Colonic mucosa (tissue), 4 donors: ENCODE measurements around the gene TH. TPM values are rescaled to one million over a fixed set of nuclear protein-coding genes. Genes with fewer than 3 reads are reported as not detected.

Experiments
- DNase-seq: peaks from one replicate; pipeline ENCODE4 v3.0.0-alpha.2; 2020
- H3K27ac ChIP-seq: fragments of 200-600 bp; one replicate; pipeline ENCODE4 v1.8.0; 2021
- H3K27me3 ChIP-seq: fragments of 200-600 bp; one replicate; pipeline ENCODE4 v1.8.0; 2021
- H3K36me3 ChIP-seq: fragments of 200-600 bp; one replicate; pipeline ENCODE4 v1.8.0; 2021
- H3K4me1 ChIP-seq: fragments of 200-600 bp; one replicate; pipeline ENCODE4 v1.8.0; 2021; ENCODE audit warnings: mild to moderate bottlenecking
- H3K4me3 ChIP-seq: fragments of 200-600 bp; one replicate; pipeline ENCODE4 v1.8.0; 2021
- H3K9ac ChIP-seq, 2 donors: one replicate each; pipeline ENCODE4 v1.7.0; 2013; ENCODE audit warnings: control low read depth in 2 of 2, low read depth in 2 of 2, low read length in 2 of 2
- H3K9me3 ChIP-seq: fragments of 200-600 bp; one replicate; pipeline ENCODE4 v1.8.0; 2021
- intact Hi-C: fragments of 100-400 bp; cut with DNase I; formaldehyde crosslinking; loops from one replicate; pipeline ENCODE4 v1.14.1; 2022
- total RNA-seq, 2 donors: library from RNA; stranded (reverse); fragmentation: NEBNext Ultra II Directional in 1 of 2; extraction: Animal tissue kit (Norgen Biotek cat#: 25700) in 1 of 2; gene quantifications; one replicate each; pipeline ENCODE4 v1.2.1, GENCODE V29; 2021
- TF ChIP-seq, protein P1 (sequence below): fragments of 200-600 bp; IDR thresholded peaks from one replicate; pipeline ENCODE4 v1.8.0; 2022; ENCODE audit warnings: antibody characterized with exemption, mild to moderate bottlenecking
- donor health status: healthy.
- donor health status: DM: no; HTN: no; CAD: no.
- donor health status: DM: no; HTN: no; CAD: no.

The TH gene
- total RNA-seq, 2 donors from 2014 or later = 0.15 TPM; not detected in 1

DNA sequence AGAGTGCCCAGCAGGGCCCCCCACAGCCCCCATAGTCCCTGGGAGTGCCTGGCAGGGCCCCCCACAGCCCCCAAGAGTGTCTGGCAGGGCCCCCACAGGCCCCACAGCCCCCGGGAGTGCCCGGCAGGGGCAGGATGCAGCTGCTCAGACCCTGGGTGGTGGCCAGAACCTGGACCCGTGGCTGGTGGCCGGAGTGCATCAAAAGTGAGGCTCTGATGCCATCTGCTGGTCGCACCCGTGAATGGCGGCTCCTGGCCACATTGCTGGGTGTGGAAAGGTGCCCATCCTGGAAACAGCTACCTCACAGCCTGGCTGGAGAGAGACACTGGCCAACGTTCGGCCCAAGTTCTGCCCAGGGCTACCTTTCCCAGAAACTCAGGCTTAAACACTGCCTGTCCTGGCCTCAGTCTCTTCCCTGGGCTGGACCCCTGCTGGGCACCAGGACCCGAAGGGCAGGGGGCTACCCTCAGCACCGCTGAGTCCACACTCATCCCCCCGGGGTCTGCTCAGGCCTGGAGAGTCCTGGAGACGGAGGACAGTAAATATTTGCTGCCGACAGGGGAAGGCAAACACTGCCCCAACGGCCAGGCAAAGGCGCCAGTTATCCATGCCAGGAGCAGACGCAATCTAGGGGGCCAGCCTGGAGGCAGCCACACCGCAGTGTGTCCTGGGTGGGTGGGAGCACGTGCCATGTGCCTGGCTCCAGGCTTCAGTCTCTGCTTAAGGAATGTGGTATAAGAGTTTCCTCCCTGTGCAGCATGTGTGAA lies 15.0 kb downstream of the TH start:
- intact Hi-C loops = no loop called here

DNA sequence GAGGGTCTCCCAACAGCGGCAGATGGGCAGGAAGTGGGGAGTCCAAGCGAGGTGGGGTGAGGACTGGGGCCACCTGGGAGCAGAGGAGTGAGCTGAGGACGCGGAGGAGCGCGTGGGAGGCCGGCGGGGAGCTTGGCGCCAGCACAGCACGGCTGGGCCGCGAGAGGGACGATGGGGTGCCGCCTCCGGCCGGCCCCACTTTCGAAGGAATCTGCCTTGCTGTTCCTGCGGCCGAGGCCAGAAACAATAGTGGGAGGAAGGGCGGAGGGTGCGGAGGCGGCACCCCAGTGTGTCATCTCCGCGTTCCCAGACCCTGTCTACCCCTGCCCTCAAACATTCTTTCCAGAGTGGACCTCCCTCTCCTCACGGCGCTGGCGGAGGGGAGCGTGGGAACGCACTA lies 16.1 kb downstream of the TH start:
- no peak overlapping the region for H3K27ac ChIP-seq
- no peaks in the 10 kb centered on the region for H3K36me3 ChIP-seq
- no peaks in the 10 kb centered on the region for H3K4me1 ChIP-seq
- no peaks in the 10 kb centered on the region for H3K9me3 ChIP-seq
- H3K9ac ChIP-seq = no peak overlapping the region
- peaks cover 7% of the 10 kb centered on the region for H3K27me3 ChIP-seq
- no peak for DNase-seq
- intact Hi-C loops = no loop called here
- TF ChIP-seq, protein P1, sequence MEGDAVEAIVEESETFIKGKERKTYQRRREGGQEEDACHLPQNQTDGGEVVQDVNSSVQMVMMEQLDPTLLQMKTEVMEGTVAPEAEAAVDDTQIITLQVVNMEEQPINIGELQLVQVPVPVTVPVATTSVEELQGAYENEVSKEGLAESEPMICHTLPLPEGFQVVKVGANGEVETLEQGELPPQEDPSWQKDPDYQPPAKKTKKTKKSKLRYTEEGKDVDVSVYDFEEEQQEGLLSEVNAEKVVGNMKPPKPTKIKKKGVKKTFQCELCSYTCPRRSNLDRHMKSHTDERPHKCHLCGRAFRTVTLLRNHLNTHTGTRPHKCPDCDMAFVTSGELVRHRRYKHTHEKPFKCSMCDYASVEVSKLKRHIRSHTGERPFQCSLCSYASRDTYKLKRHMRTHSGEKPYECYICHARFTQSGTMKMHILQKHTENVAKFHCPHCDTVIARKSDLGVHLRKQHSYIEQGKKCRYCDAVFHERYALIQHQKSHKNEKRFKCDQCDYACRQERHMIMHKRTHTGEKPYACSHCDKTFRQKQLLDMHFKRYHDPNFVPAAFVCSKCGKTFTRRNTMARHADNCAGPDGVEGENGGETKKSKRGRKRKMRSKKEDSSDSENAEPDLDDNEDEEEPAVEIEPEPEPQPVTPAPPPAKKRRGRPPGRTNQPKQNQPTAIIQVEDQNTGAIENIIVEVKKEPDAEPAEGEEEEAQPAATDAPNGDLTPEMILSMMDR = no peak
- H3K4me3 ChIP-seq = no peak overlapping the region

More for the DNA sequence above, 15.0 kb downstream of the TH start:
- DNase-seq = peak; percentile 76
- Histone ChIP-seq H3K9me3 (no peaks in the 10 kb centered on the region), H3K27ac (no peak overlapping the region), H3K4me1 (no peaks in the 10 kb centered on the region), H3K4me3 (no peak overlapping the region), H3K36me3 (no peaks in the 10 kb centered on the region), H3K9ac (no peak overlapping the region), H3K27me3 (no peaks in the 10 kb centered on the region)
- TF ChIP-seq, protein P1 = peak; percentile 73

- TF ChIP-seq, protein P1 = no peak
- Histone ChIP-seq H3K9me3 (no peaks in the 10 kb centered on the region), H3K27me3 (peaks cover 8% of the 10 kb centered on the region), H3K36me3 (no peaks in the 10 kb centered on the region), H3K27ac (no peak overlapping the region), H3K4me1 (no peaks in the 10 kb centered on the region), H3K9ac (no peak overlapping the region), H3K4me3 (no peak overlapping the region)
- intact Hi-C loops = loop anchor here (5.0 kb wide), 4 partner anchors 273 to 503 kb away; partner anchors contain the start of gene TNNI2
- DNase-seq = no peak
Observed at GRCh38 chr11:2154889-2155288, 16.7 kb downstream of the TH start.

DNA sequence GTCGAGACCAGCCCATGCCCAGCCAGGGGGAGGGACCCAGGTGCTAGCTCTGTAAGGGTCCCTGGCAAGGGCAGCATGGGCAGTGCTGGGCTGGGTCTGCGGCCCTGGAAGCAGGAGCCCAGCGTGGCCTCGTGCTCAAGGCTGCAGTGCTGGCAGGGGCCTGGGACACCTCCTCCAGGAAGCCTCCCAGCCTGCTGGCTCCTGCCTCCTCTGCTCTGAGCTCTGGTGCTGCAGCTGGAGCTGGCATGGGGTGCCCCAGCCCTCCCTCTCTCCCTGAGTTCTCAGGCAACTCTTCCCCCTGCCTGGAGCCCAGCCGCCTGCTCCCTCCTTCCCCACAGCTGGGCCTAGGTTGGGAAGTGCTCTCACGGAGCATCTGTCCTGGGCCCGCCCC lies 17.4 kb downstream of the TH start:
- intact Hi-C loops = loop anchor here (5.0 kb wide), 4 partner anchors 272 to 502 kb away; partner anchors contain the start of gene TNNI2
- Histone ChIP-seq H3K4me1 (no peaks in the 10 kb centered on the region), H3K9me3 (no peaks in the 10 kb centered on the region), H3K36me3 (no peaks in the 10 kb centered on the region), H3K27ac (no peak overlapping the region), H3K4me3 (no peak overlapping the region), H3K27me3 (peaks cover 8% of the 10 kb centered on the region), H3K9ac (no peak overlapping the region)
- TF ChIP-seq, protein P1 = no peak
- DNase-seq = no peak

- TF ChIP-seq, protein P1 = no peak
- intact Hi-C loops = loop anchor here (5.0 kb wide), 4 partner anchors 271 to 501 kb away; partner anchors contain the start of gene TNNI2
- Histone ChIP-seq H3K27me3 (peaks cover 8% of the 10 kb centered on the region), H3K27ac (no peak overlapping the region), H3K4me3 (no peak overlapping the region), H3K9me3 (no peaks in the 10 kb centered on the region), H3K9ac (no peak overlapping the region), H3K4me1 (no peaks in the 10 kb centered on the region), H3K36me3 (no peaks in the 10 kb centered on the region)
- DNase-seq = no peak
Observed at GRCh38 chr11:2153581-2154194, 17.9 kb downstream of the TH start.
